H1 (cell line): ENCODE data around the gene BFSP2. TPM values are rescaled to one million over a fixed set of nuclear protein-coding genes. Genes with fewer than 3 reads are reported as not detected.

Source experiments
- CTCF ChIA-PET: fragments of 300-600 bp; sonication (Branson Sonifier 250); formaldehyde crosslinking; loops from one replicate; lab custom pipeline; 2021; ENCODE audit not compliant: partially characterized antibody; lab: Charles Lee
- POLR2A ChIA-PET: fragments of 300-600 bp; sonication (Branson Sonifier 250); formaldehyde crosslinking; loops from one replicate; lab custom pipeline; 2021; ENCODE audit warnings: inconsistent platforms; ENCODE audit not compliant: partially characterized antibody; lab: Charles Lee
- DNase-seq, 2 experiments: peaks; one replicate each; pipeline versions ENCODE4 v3.0.0 to v3.0.0-alpha.2; 2010 to 2022; ENCODE audit warnings: low spot score in 2 of 2, low read depth in 1 of 2, mixed read lengths in 1 of 2
- FAIRE-seq: peaks from 2 replicates; lab custom pipeline; 2011; peaks lifted over from hg19 to GRCh38; lab: Jason Lieb, UNC
- H2AFZ ChIP-seq: 2 replicates; pipeline ENCODE4 v1.8.1; 2012; ENCODE audit warnings: low read length, inconsistent platforms
- H2AK5ac ChIP-seq: 2 replicates; pipeline ENCODE4 v1.6.1; 2013; ENCODE audit warnings: low read depth, low read length
- H2BK120ac ChIP-seq: replicated peaks from 2 replicates; pipeline ENCODE3; 2013; ENCODE audit warnings: low read depth, low read length, inconsistent platforms
- H2BK12ac ChIP-seq: 2 replicates; pipeline ENCODE4 v1.6.1; 2013; ENCODE audit warnings: low read depth, low read length
- H2BK15ac ChIP-seq: 2 replicates; pipeline ENCODE4 v1.6.1; 2013; ENCODE audit warnings: low read length
- H2BK20ac ChIP-seq: 2 replicates; pipeline ENCODE4 v1.6.1; 2013; ENCODE audit warnings: low read length
- H2BK5ac ChIP-seq: 2 replicates; pipeline ENCODE4 v1.6.1; 2013; ENCODE audit warnings: low read depth, low read length
- H3K14ac ChIP-seq: 2 replicates; pipeline ENCODE4 v1.6.1; 2013; ENCODE audit warnings: inconsistent platforms; ENCODE audit not compliant: insufficient read length
- H3K18ac ChIP-seq: 2 replicates; pipeline ENCODE4 v1.6.1; 2013; ENCODE audit warnings: low read length; ENCODE audit errors: extremely low read depth
- H3K23ac ChIP-seq: 2 replicates; pipeline ENCODE4 v1.6.1; 2013; ENCODE audit warnings: inconsistent platforms; ENCODE audit not compliant: insufficient read length
- H3K23me2 ChIP-seq: 2 replicates; pipeline ENCODE4 v1.6.1; 2013; ENCODE audit warnings: low read depth, low read length
- H3K27ac ChIP-seq: 2 replicates; pipeline ENCODE4 v1.6.1; 2011; ENCODE audit warnings: low read depth, low read length, inconsistent platforms
- H3K27me3 ChIP-seq, 4 experiments: replicated peaks in 1 of 4; 1 replicate in 1 of 4; 2 replicates in 3 of 4; pipeline versions ENCODE4 v1.6.1 to v1.8.1; 2011 to 2013; ENCODE audit warnings: low read length in 3 of 4, mild to moderate bottlenecking in 3 of 4, inconsistent platforms in 2 of 4, mixed read lengths in 2 of 4, moderate library complexity in 1 of 4; ENCODE audit not compliant: control insufficient read depth in 3 of 4, insufficient read depth in 3 of 4; ENCODE audit errors: extremely low read depth in 1 of 4
- H3K36me3 ChIP-seq, 4 experiments: 2 replicates each; pipeline versions ENCODE4 v1.6.1 to v1.8.1; 2011 to 2013; ENCODE audit warnings: mild to moderate bottlenecking in 4 of 4, low read length in 3 of 4, moderate library complexity in 2 of 4, control low read depth in 1 of 4, inconsistent platforms in 1 of 4; ENCODE audit not compliant: insufficient read depth in 4 of 4, control insufficient read depth in 2 of 4
- H3K4ac ChIP-seq: replicated peaks from 2 replicates; pipeline ENCODE3; 2013; ENCODE audit warnings: low read length, low read depth, mixed read lengths, inconsistent platforms; ENCODE audit not compliant: insufficient read length
- H3K4me1 ChIP-seq, 4 experiments: replicated peaks in 1 of 4; 1 replicate in 1 of 4; 2 replicates in 3 of 4; pipeline versions ENCODE4 v1.6.1 to v1.8.1; 2011 to 2013; ENCODE audit warnings: low read length in 3 of 4, inconsistent platforms in 2 of 4, mixed read lengths in 1 of 4; ENCODE audit not compliant: insufficient read depth in 4 of 4, control insufficient read depth in 3 of 4
- H3K4me2 ChIP-seq, 2 experiments: 2 replicates each; pipeline versions ENCODE4 v1.6.1 to v1.8.1; 2011 to 2013; ENCODE audit warnings: low read depth in 2 of 2, low read length in 2 of 2, control low read depth in 1 of 2, inconsistent platforms in 1 of 2, mild to moderate bottlenecking in 1 of 2; ENCODE audit not compliant: insufficient read depth in 1 of 2
- H3K4me3 ChIP-seq, 4 experiments: fragments of 200-600, 300-600 bp in 1 of 4; sonication (generic), shearing (Covaris generic), sonication (Bioruptor Twin) in 1 of 4; 2 replicates each; pipeline versions ENCODE4 v1.5.1 to v1.8.1; 2011 to 2016; ENCODE audit warnings: low read length in 4 of 4, low read depth in 3 of 4, control low read depth in 2 of 4, inconsistent platforms in 2 of 4, mild to moderate bottlenecking in 2 of 4, mixed read lengths in 1 of 4, moderate library complexity in 1 of 4; ENCODE audit not compliant: insufficient read depth in 2 of 4; ENCODE audit errors: extremely low read depth in 1 of 4
- H3K56ac ChIP-seq: replicated peaks from 2 replicates; pipeline ENCODE3; 2013; ENCODE audit warnings: low read depth, mild to moderate bottlenecking, mixed read lengths, low read length, inconsistent platforms; ENCODE audit not compliant: insufficient read length
- H3K79me1 ChIP-seq: 2 replicates; pipeline ENCODE4 v1.6.1; 2013; ENCODE audit warnings: low read depth, low read length, control low read depth
- H3K79me2 ChIP-seq, 2 experiments: 2 replicates each; pipeline versions ENCODE4 v1.6.1 to v1.8.1; 2012 to 2013; ENCODE audit warnings: low read length in 2 of 2, mild to moderate bottlenecking in 2 of 2, inconsistent platforms in 1 of 2; ENCODE audit not compliant: insufficient read depth in 2 of 2, control insufficient read depth in 1 of 2
- H3K9ac ChIP-seq, 4 experiments: replicated peaks in 1 of 4; 1 replicate in 1 of 4; 2 replicates in 3 of 4; pipeline versions ENCODE4 v1.6.1 to v1.8.1; 2011 to 2013; ENCODE audit warnings: low read depth in 3 of 4, low read length in 3 of 4, control low read depth in 2 of 4, mild to moderate bottlenecking in 2 of 4, moderate library complexity in 2 of 4, inconsistent platforms in 1 of 4; ENCODE audit errors: extremely low read depth in 1 of 4
- H3K9me3 ChIP-seq, 2 experiments: 2 replicates each; pipeline versions ENCODE4 v1.6.1 to v1.8.1; 2012 to 2013; ENCODE audit warnings: mild to moderate bottlenecking in 2 of 2, moderate library complexity in 2 of 2, control low read depth in 1 of 2, inconsistent platforms in 1 of 2, low read depth in 1 of 2, low read length in 1 of 2, mixed read lengths in 1 of 2; ENCODE audit not compliant: insufficient read depth in 2 of 2
- H4K20me1 ChIP-seq, 2 experiments: replicated peaks in 1 of 2; 2 replicates each; pipeline versions ENCODE3 to v1.8.1; 2011 to 2013; ENCODE audit warnings: inconsistent platforms in 2 of 2, low read length in 2 of 2, mild to moderate bottlenecking in 1 of 2; ENCODE audit not compliant: insufficient read depth in 2 of 2, control insufficient read depth in 1 of 2
- H4K5ac ChIP-seq: 2 replicates; pipeline ENCODE4 v1.6.1; 2013; ENCODE audit warnings: low read length, low read depth, mixed read lengths, inconsistent platforms; ENCODE audit not compliant: insufficient read length
- H4K8ac ChIP-seq: 2 replicates; pipeline ENCODE4 v1.8.0; 2013; ENCODE audit warnings: mild to moderate bottlenecking, moderate library complexity, low read length, inconsistent platforms; ENCODE audit not compliant: insufficient read depth; ENCODE audit errors: extremely low read depth
- H4K91ac ChIP-seq: replicated peaks from 2 replicates; pipeline ENCODE3; 2013; ENCODE audit warnings: low read length, mixed read lengths, inconsistent platforms; ENCODE audit not compliant: insufficient read length
- CHD1 ChIP-seq: IDR thresholded peaks from 2 replicates; pipeline ENCODE4 v1.6.1; 2012; ENCODE audit warnings: low read depth, low read length, improper control_type of control experiment
- CTBP2 ChIP-seq: IDR thresholded peaks from 2 replicates; pipeline ENCODE4 v1.7.0; 2011; ENCODE audit warnings: borderline replicate concordance, mild to moderate bottlenecking, moderate library complexity, mixed read lengths, low read length; ENCODE audit not compliant: insufficient read depth, insufficient read length
- EP300 ChIP-seq, 2 experiments: IDR thresholded peaks; 1 replicate in 1 of 2; 2 replicates in 1 of 2; pipeline ENCODE4 v1.6.1; 2011 to 2012; ENCODE audit warnings: low read depth in 2 of 2, low read length in 2 of 2, mild to moderate bottlenecking in 2 of 2, borderline replicate concordance in 1 of 2, inconsistent platforms in 1 of 2, moderate library complexity in 1 of 2
- HDAC2 ChIP-seq, 2 experiments: fragments of 300-600 bp in 1 of 2; sonication (generic) in 1 of 2; IDR thresholded peaks; 2 replicates each; pipeline ENCODE4 v1.6.1; 2011 to 2012; ENCODE audit warnings: low read depth in 2 of 2, low read length in 2 of 2, mild to moderate bottlenecking in 2 of 2, moderate library complexity in 2 of 2, borderline replicate concordance in 1 of 2, inconsistent platforms in 1 of 2
- KDM4A ChIP-seq: IDR thresholded peaks from one replicate; pipeline ENCODE4 v1.7.1; 2012; ENCODE audit warnings: low read depth, mild to moderate bottlenecking, moderate library complexity, low read length, inconsistent platforms; ENCODE audit not compliant: severe bottlenecking
- NANOG ChIP-seq: IDR thresholded peaks from 2 replicates; pipeline ENCODE4 v1.6.1; 2011; ENCODE audit warnings: low read length, low read depth, mild to moderate bottlenecking, inconsistent platforms; ENCODE audit not compliant: insufficient read depth, poor library complexity, severe bottlenecking
- POLR2A ChIP-seq, 2 experiments: IDR thresholded peaks; 1 replicate in 1 of 2; 2 replicates in 1 of 2; pipeline ENCODE4 v1.6.1; 2011; ENCODE audit warnings: low read depth in 2 of 2, low read length in 2 of 2, mild to moderate bottlenecking in 2 of 2; ENCODE audit errors: control extremely low read depth in 1 of 2
- POU5F1 ChIP-seq: IDR thresholded peaks from 2 replicates; pipeline ENCODE4 v1.6.1; 2011; ENCODE audit warnings: low read depth, mild to moderate bottlenecking, low read length, moderate library complexity
- RFX5 ChIP-seq: IDR thresholded peaks from 2 replicates; pipeline ENCODE4 v1.6.1; 2011; ENCODE audit warnings: low read depth, low read length, improper control_type of control experiment, borderline replicate concordance
- RNF2 ChIP-seq: fragments of 200-900, 300-1000 bp; sonication (generic); IDR thresholded peaks from 2 replicates; pipeline ENCODE4 v1.7.1; 2016; ENCODE audit warnings: borderline replicate concordance, low read depth, mild to moderate bottlenecking, antibody characterized with exemption, low read length; ENCODE audit not compliant: poor library complexity, severe bottlenecking; ENCODE audit errors: missing control alignments
- RXRA ChIP-seq: IDR thresholded peaks from 2 replicates; pipeline ENCODE4 v1.6.1; 2011; ENCODE audit warnings: low read depth, mild to moderate bottlenecking, low read length, moderate library complexity; ENCODE audit not compliant: insufficient read depth
- SP2 ChIP-seq: IDR thresholded peaks from 2 replicates; pipeline ENCODE4 v1.6.1; 2012; ENCODE audit warnings: mild to moderate bottlenecking, low read length, inconsistent platforms
- TEAD4 ChIP-seq: IDR thresholded peaks from 2 replicates; pipeline ENCODE4 v1.6.1; 2012; ENCODE audit warnings: low read depth, low read length, inconsistent platforms, mixed read lengths
- WGBS, 2 experiments: shearing (Covaris generic) in 1 of 2; methylation state at CpG; one replicate each; pipeline versions ENCODE4 v1.1.6 to v1.1.7; 2013 to 2015; ENCODE audit warnings: low lambda C conversion rate in 2 of 2, mixed read lengths in 2 of 2, inconsistent platforms in 1 of 2, low coverage in 1 of 2, missing lambda C conversion rate in 1 of 2; ENCODE audit not compliant: insufficient replicate concordance in 2 of 2, insufficient coverage in 1 of 2, insufficient read length in 1 of 2; ENCODE audit errors: extremely low coverage in 1 of 2, missing lambda C conversion rate in 1 of 2; 5-methylcytosine and 5-hydroxymethylcytosine counted together
- polyA plus RNA-seq, 7 experiments: library from polyadenylated mRNA; depleted of rRNA in 3 of 7; stranded (reverse) in 5 of 7; unstranded in 2 of 7; fragments of >200 nt in 5 of 7; fragments of 200-250 nt in 2 of 7; gene quantifications; 1 replicate in 5 of 7; 2 replicates in 1 of 7; 4 replicates in 1 of 7; pipeline versions ENCODE4 v1.2.1 to v1.2.3, GENCODE V29; 2011 to 2013; ENCODE audit warnings: missing spikeins in 2 of 7, mixed read lengths in 2 of 7
- total RNA-seq: library from RNA; stranded (reverse); fragmentation: NEBNext Ultra II Directional; extraction: Animal tissue kit (Norgen Biotek cat#: 25700); gene quantifications from 2 replicates; pipeline ENCODE4 v1.2.1, GENCODE V29; 2021

BFSP2 gene
- total and polyA plus RNA-seq, 2 of the 8 experiments (the other 6 are each of a cell fraction or from before 2014, with no cell fraction given) = not detected

GRCh38 chr3:133486658-133487057, 86.8 kb downstream of the BFSP2 start:
- no peak overlapping the region for H2BK20ac ChIP-seq
- H3K23ac ChIP-seq = no peak overlapping the region
- H4K91ac ChIP-seq = no peak overlapping the region
- no peak overlapping the region for H2AK5ac ChIP-seq
- no peaks in the 10 kb centered on the region for H3K79me2 ChIP-seq
- ChIA-PET CTCF (interaction anchor here (0.6 to 5.3 kb wide), 13 partner anchors 9 to 92 kb away, joined by 3 to 30 read pairs (median 5); no protein-coding TSS in a partner anchor), POLR2A (interaction anchor here (0.7 to 1.4 kb wide), 2 partner anchors 15 to 81 kb away, joined by 3 read pairs; no protein-coding TSS in a partner anchor)
- no peaks in the 10 kb centered on the region for H3K27me3 ChIP-seq
- peaks cover 2 to 7% (median 3%) of the 10 kb centered on the region in 4 experiments for H3K4me1 ChIP-seq
- H2AFZ ChIP-seq = no peak overlapping the region
- no peaks in the 10 kb centered on the region for H4K20me1 ChIP-seq
- no peaks in the 10 kb centered on the region for H3K23me2 ChIP-seq
- WGBS, 2 experiments = 82% methylated on average over 5 of the region's 5 CpGs; no CpG with 5 or more reads in 1 of the 2 experiments
- H3K79me1 ChIP-seq = no peaks in the 10 kb centered on the region
- H3K27ac ChIP-seq = no peak overlapping the region
- H2BK120ac ChIP-seq = no peak overlapping the region
- H3K9me3 ChIP-seq = peaks cover 8 to 10% of the 10 kb centered on the region in 2 experiments; a peak in 2 of 4 replicates
- no peak overlapping the region for H3K14ac ChIP-seq
- H3K18ac ChIP-seq = no peak overlapping the region
- 0 out of 2 replicates have a peak overlapping the region, but pooled peaks have one; percentile 14 for H4K8ac ChIP-seq
- no peak overlapping the region for H3K9ac ChIP-seq
- no peak overlapping the region for H3K4me3 ChIP-seq
- no peak overlapping the region for H3K4ac ChIP-seq
- no peak overlapping the region for H3K4me2 ChIP-seq
- no peak for FAIRE-seq
- no peak overlapping the region for H4K5ac ChIP-seq
- H3K56ac ChIP-seq = no peak overlapping the region
- H2BK12ac ChIP-seq = no peak overlapping the region
- no peak for DNase-seq
- no peak overlapping the region for H2BK5ac ChIP-seq
- no peaks in the 10 kb centered on the region for H3K36me3 ChIP-seq
- H2BK15ac ChIP-seq = no peak overlapping the region
- TF ChIP-seq TEAD4 = no peak
- no peak for TF ChIP-seq CTBP2
- no peak for TF ChIP-seq EP300 (IDR thresholded peaks at IDR 0.05; ENCODE audit: borderline replicate concordance in 1 of 2, low read depth in 2 of 2, low read length in 2 of 2)
- no peak for TF ChIP-seq RFX5
- TF ChIP-seq RXRA = no peak
- TF ChIP-seq SP2 = no peak
- TF ChIP-seq CHD1 = no peak
- no peak for TF ChIP-seq NANOG
- no peak for TF ChIP-seq POLR2A (IDR thresholded peaks at IDR 0.05; ENCODE audit: control extremely low read depth in 1 of 2, low read depth in 2 of 2, low read length in 2 of 2)
- no peak for TF ChIP-seq HDAC2 (IDR thresholded peaks at IDR 0.05; ENCODE audit: borderline replicate concordance in 1 of 2, low read depth in 2 of 2, low read length in 2 of 2)
- no peak for TF ChIP-seq POU5F1
- TF ChIP-seq KDM4A = no peak
- TF ChIP-seq RNF2 = no peak
